PC-9 (cell line): Measurements from ENCODE around the gene SCARB1. TPM values are rescaled to one million over a fixed set of nuclear protein-coding genes. Genes with fewer than 3 reads are reported as not detected.

Experiments
- BruUV-seq: library from RNA; stranded (reverse); fragments of 400-500 nt; replicated peaks from 2 replicates; lab custom pipeline; 2021; lab: Mats Ljungman, UMichigan
- CTCF ChIA-PET: fragments of 300-600 bp; sonication (Branson Sonifier 250); formaldehyde crosslinking; loops from one replicate; lab custom pipeline; 2022; ENCODE audit warnings: antibody characterized with exemption; lab: Charles Lee
- POLR2A ChIA-PET: fragments of 300-600 bp; sonication (Branson Sonifier 250); formaldehyde crosslinking; loops from one replicate; lab custom pipeline; 2022; ENCODE audit warnings: antibody characterized with exemption; ENCODE audit not compliant: unreplicated experiment; lab: Charles Lee
- DNase-seq, 2 experiments: peaks; one replicate each; pipeline versions ENCODE4 v3.0.0 to v3.0.0-alpha.2; 2015 to 2022; ENCODE audit warnings: mixed read lengths in 1 of 2
- H2AFZ ChIP-seq: fragments of 200-600 bp; sonication (generic); 2 replicates; pipeline ENCODE4 v1.8.1; 2017; ENCODE audit warnings: antibody characterized with exemption
- H3F3A ChIP-seq: fragments of 200-600 bp; sonication (generic); 2 replicates; pipeline ENCODE4 v1.8.1; 2017; ENCODE audit warnings: antibody characterized with exemption, mild to moderate bottlenecking, low read depth; ENCODE audit not compliant: insufficient read depth
- H3K27ac ChIP-seq: fragments of 200-600 bp; sonication (generic); 2 replicates; pipeline ENCODE4 v1.6.1; 2016; ENCODE audit warnings: mixed run types
- H3K27me3 ChIP-seq: fragments of 200-600 bp; sonication (generic); 2 replicates; pipeline ENCODE4 v1.6.1; 2016; ENCODE audit warnings: low read depth, mixed run types; ENCODE audit not compliant: insufficient read depth
- H3K36me3 ChIP-seq: fragments of 200-600 bp; sonication (generic); 2 replicates; pipeline ENCODE4 v1.6.1; 2016; ENCODE audit warnings: low read depth, mixed run types
- H3K4me1 ChIP-seq: fragments of 200-600 bp; sonication (generic); replicated peaks from 2 replicates; pipeline ENCODE4 v1.6.1; 2016; ENCODE audit warnings: mixed run types; ENCODE audit not compliant: insufficient read depth
- H3K4me2 ChIP-seq: fragments of 200-600 bp; sonication (generic); 2 replicates; pipeline ENCODE4 v1.6.1; 2017; ENCODE audit warnings: mixed run types
- H3K4me3 ChIP-seq: fragments of 200-600 bp; sonication (generic); 2 replicates; pipeline ENCODE4 v1.6.1; 2016; ENCODE audit warnings: mixed run types
- H3K79me2 ChIP-seq: fragments of 200-600 bp; sonication (generic); 2 replicates; pipeline ENCODE4 v1.6.1; 2017; ENCODE audit warnings: low read depth, mixed run types
- H3K9me2 ChIP-seq: fragments of 200-600 bp; sonication (generic); 2 replicates; pipeline ENCODE4 v1.8.1; 2017; ENCODE audit warnings: mild to moderate bottlenecking; ENCODE audit not compliant: insufficient read depth
- H3K9me3 ChIP-seq: fragments of 200-600 bp; sonication (generic); 2 replicates; pipeline ENCODE4 v1.8.1; 2016; ENCODE audit warnings: low read depth; ENCODE audit not compliant: insufficient read depth
- H4K20me1 ChIP-seq: fragments of 200-600 bp; sonication (generic); 2 replicates; pipeline ENCODE4 v1.8.1; 2017; ENCODE audit not compliant: insufficient read depth
- EZH2 ChIP-seq: fragments of 200-600 bp; sonication (generic); IDR thresholded peaks from 2 replicates; pipeline ENCODE4 v1.8.0; 2017; ENCODE audit warnings: antibody characterized with exemption, low read depth
- intact Hi-C: fragments of 100-400 bp; cut with micrococcal nuclease; formaldehyde crosslinking; loops from one replicate; pipeline ENCODE4 v1.10.0; 2022; ENCODE audit not compliant: unreplicated experiment
- total RNA-seq: library from RNA; stranded (reverse); gene quantifications from 2 replicates; pipeline ENCODE4 v1.2.3, GENCODE V29; 2021
- TF ChIP-seq, protein P1 (sequence below): fragments of 200-600 bp; sonication (generic); conservative IDR thresholded peaks from 2 replicates; pipeline ENCODE4 v1.6.1; 2017; ENCODE audit warnings: mixed run types, antibody characterized with exemption, mild to moderate bottlenecking, moderate library complexity

The SCARB1 gene
- total RNA-seq, 1 experiment from 2014 or later = 49.6 TPM

- intact Hi-C loops = loop anchor here (2.0 kb wide), 1 partner anchor 72 kb away; no protein-coding TSS in a partner anchor
- no peaks in the 10 kb centered on the region for H3K9me3 ChIP-seq
- H2AFZ ChIP-seq = no peak overlapping the region
- H3K4me1 ChIP-seq = peaks cover 24% of the 10 kb centered on the region
- DNase-seq = no peak
- no peaks in the 10 kb centered on the region for H3K27me3 ChIP-seq
- H4K20me1 ChIP-seq = no peaks in the 10 kb centered on the region
- no TSS peak for BruUV-seq
- ChIA-PET CTCF (no interaction called here), POLR2A (no interaction called here)
- H3K9me2 ChIP-seq = no peaks in the 10 kb centered on the region
- H3F3A ChIP-seq = peaks cover 3% of the 10 kb centered on the region; the same call in 1 of the 2 replicates
- H3K4me3 ChIP-seq = no peak overlapping the region
- H3K27ac ChIP-seq = no peak overlapping the region
- TF ChIP-seq, protein P1, sequence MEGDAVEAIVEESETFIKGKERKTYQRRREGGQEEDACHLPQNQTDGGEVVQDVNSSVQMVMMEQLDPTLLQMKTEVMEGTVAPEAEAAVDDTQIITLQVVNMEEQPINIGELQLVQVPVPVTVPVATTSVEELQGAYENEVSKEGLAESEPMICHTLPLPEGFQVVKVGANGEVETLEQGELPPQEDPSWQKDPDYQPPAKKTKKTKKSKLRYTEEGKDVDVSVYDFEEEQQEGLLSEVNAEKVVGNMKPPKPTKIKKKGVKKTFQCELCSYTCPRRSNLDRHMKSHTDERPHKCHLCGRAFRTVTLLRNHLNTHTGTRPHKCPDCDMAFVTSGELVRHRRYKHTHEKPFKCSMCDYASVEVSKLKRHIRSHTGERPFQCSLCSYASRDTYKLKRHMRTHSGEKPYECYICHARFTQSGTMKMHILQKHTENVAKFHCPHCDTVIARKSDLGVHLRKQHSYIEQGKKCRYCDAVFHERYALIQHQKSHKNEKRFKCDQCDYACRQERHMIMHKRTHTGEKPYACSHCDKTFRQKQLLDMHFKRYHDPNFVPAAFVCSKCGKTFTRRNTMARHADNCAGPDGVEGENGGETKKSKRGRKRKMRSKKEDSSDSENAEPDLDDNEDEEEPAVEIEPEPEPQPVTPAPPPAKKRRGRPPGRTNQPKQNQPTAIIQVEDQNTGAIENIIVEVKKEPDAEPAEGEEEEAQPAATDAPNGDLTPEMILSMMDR = no peak
- no peaks in the 10 kb centered on the region for H3K36me3 ChIP-seq
- H3K4me2 ChIP-seq = peak overlapping the region; percentile 23; the same call in 1 of the 2 replicates
- H3K79me2 ChIP-seq = 0 out of 2 replicates have a peak, but pooled peaks cover 4% of the 10 kb centered on the region
These were observed 3.3 kb upstream of the SCARB1 start for GRCh38 chr12:124866883-124867400.

DNA sequence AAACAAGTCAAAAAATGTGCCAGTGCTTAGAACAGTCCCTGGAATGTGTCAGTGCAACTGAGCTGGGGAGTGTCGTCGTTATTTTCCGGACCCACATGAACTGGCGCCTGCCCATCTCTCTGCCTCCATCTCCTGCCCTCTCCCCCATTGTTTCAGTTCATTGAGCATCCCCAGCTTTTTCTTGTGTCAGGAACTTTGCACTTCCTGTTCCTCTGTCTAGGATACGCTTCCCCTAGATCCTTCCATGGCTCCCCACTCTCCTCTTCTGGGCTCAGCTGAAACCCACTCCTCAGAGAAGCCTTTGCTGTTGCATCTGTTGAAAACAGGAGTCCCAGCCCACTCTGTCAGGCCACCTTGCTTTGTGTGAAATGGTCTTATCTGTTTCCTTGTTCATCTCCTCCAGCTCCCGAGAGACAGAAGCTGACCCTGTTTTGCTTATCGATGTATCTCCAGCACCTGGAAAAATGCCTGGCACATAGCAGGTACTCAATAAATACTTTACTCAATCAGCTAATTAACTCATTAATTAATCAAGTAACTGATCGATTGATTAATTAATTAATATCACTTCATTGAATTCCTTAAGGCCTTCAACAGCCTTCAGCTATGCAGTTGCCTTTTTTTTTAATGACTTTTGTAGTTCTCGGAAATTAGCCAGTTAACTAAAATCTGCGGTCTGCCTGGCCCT is 2.7 kb upstream of the SCARB1 start:
- CTCF ChIA-PET = no interaction called here
- Histone ChIP-seq H3K27me3 (no peaks in the 10 kb centered on the region), H3K9me3 (no peaks in the 10 kb centered on the region), H3K36me3 (no peaks in the 10 kb centered on the region), H3K4me2 (no peak overlapping the region), H3K9me2 (no peaks in the 10 kb centered on the region), H3K27ac (no peak overlapping the region), H3K4me1 (peaks cover 24% of the 10 kb centered on the region), H4K20me1 (no peaks in the 10 kb centered on the region), H3F3A (peaks cover 3% of the 10 kb centered on the region; the same call in 1 of the 2 replicates), H3K4me3 (no peak overlapping the region), H3K79me2 (0 out of 2 replicates have a peak, but pooled peaks cover 4% of the 10 kb centered on the region), H2AFZ (no peak overlapping the region)
- no TSS peak for BruUV-seq
- POLR2A ChIA-PET = no interaction called here
- DNase-seq = no peak
- TF ChIP-seq, protein P1 = no peak
- no peak for TF ChIP-seq EZH2
- intact Hi-C loops = loop anchor here (2.0 kb wide), 1 partner anchor 72 kb away; no protein-coding TSS in a partner anchor

DNA sequence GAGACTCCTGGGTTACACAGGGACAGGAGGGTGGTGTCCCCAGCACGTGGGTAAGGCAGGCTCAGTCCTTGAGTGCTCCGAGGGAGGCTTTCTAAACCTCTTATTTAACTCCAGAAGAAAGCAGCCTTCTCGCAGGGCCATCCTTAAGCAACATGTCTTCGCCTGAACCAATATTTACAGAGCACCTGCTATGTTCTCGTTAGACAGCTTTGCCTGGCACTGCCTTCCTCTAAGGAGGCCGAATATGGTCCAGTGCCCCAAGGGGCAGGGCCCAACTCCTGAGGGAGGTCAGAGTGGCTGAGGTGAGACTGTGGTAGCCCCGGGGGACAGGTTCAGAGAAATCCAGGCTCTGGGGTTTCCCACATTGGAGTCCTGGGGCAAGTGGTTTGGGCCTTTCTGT is 2.1 kb upstream of the SCARB1 start:
- no peak for DNase-seq
- no TSS peak for BruUV-seq
- H3K27me3 ChIP-seq = no peaks in the 10 kb centered on the region
- ChIA-PET POLR2A (no interaction called here), CTCF (no interaction called here)
- H3K79me2 ChIP-seq = 0 out of 2 replicates have a peak, but pooled peaks cover 4% of the 10 kb centered on the region
- TF ChIP-seq, protein P1 = no peak
- TF ChIP-seq EZH2 = no peak
- H3K4me3 ChIP-seq = no peak overlapping the region
- no peak overlapping the region for H3K4me2 ChIP-seq
- peaks cover 24% of the 10 kb centered on the region for H3K4me1 ChIP-seq
- no peak overlapping the region for H2AFZ ChIP-seq
- no peaks in the 10 kb centered on the region for H3K36me3 ChIP-seq
- H3K9me2 ChIP-seq = no peaks in the 10 kb centered on the region
- H3K9me3 ChIP-seq = no peaks in the 10 kb centered on the region
- no peak overlapping the region for H3K27ac ChIP-seq
- H4K20me1 ChIP-seq = no peaks in the 10 kb centered on the region
- peaks cover 3% of the 10 kb centered on the region; the same call in 1 of the 2 replicates for H3F3A ChIP-seq
- intact Hi-C loops = loop anchor here (2.0 kb wide), 1 partner anchor 73 kb away; no protein-coding TSS in a partner anchor
